Uterus (tissue), 4 donors: Measurements from ENCODE around the gene SSBP4. TPM values are rescaled to one million over a fixed set of nuclear protein-coding genes. Genes with fewer than 3 reads are reported as not detected.

Source experiments
- DNase-seq, 2 donors: peaks; one replicate each; pipeline ENCODE4 v3.0.0-alpha.2; 2019 to 2020
- H3K27ac ChIP-seq, 2 donors: fragments of 200-600 bp; sonication (generic); 1 replicate in 1 of 2; 2 replicates in 1 of 2; pipeline ENCODE4 v1.5.1; 2016 to 2018
- H3K27me3 ChIP-seq, 2 donors: fragments of 200-600 bp; sonication (generic); one replicate each; pipeline ENCODE4 v1.5.1; 2018 to 2019; ENCODE audit warnings: control low read depth in 1 of 2
- H3K36me3 ChIP-seq, 2 donors: fragments of 200-600 bp; sonication (generic); one replicate each; pipeline ENCODE4 v1.5.1; 2019; ENCODE audit warnings: control low read depth in 1 of 2
- H3K4me1 ChIP-seq, 2 donors: fragments of 200-600 bp; sonication (generic); one replicate each; pipeline ENCODE4 v1.5.1; 2018 to 2019; ENCODE audit warnings: control low read depth in 1 of 2
- H3K4me3 ChIP-seq, 2 donors: fragments of 200-600 bp; sonication (generic); 1 replicate in 1 of 2; 2 replicates in 1 of 2; pipeline ENCODE4 v1.5.1; 2018 to 2019; ENCODE audit warnings: mild to moderate bottlenecking in 1 of 2
- H3K9me3 ChIP-seq, 2 donors: fragments of 200-600 bp; sonication (generic); one replicate each; pipeline ENCODE4 v1.5.1; 2019; ENCODE audit warnings: control low read depth in 1 of 2
- POLR2A ChIP-seq, 2 donors: fragments of 450-650 bp; IDR thresholded peaks; one replicate each; pipeline ENCODE4 v1.6.1; 2016; ENCODE audit warnings: antibody characterized with exemption in 2 of 2, mild to moderate bottlenecking in 1 of 2, moderate library complexity in 1 of 2
- intact Hi-C: fragments of 100-400 bp; cut with DNase I; formaldehyde crosslinking; loops from one replicate; pipeline ENCODE4 v1.15.1; 2023; ENCODE audit warnings: low total_unique reads
- total RNA-seq, 4 donors: library from RNA; depleted of rRNA in 3 of 4; stranded (reverse); fragments of >200 nt in 3 of 4; gene quantifications; one replicate each; pipeline versions ENCODE4 v1.1.0 to v1.2.4, GENCODE V29; 2014 to 2023
- TF ChIP-seq, protein P1 (sequence below), 4 experiments: fragments of 200-600 bp in 2 of 4; fragments of 450-650 bp in 2 of 4; sonication (generic) in 2 of 4; IDR thresholded peaks; one replicate each; pipeline ENCODE4 v1.5.1; 2016 to 2019; ENCODE audit warnings: antibody characterized with exemption in 4 of 4, mild to moderate bottlenecking in 2 of 4, moderate library complexity in 1 of 4
- donor health status: DM: yes; HTN: yes; CAD: no.

The SSBP4 gene
- total RNA-seq, 4 donors from 2014 or later, result 23.6 to 105 (median 54.8) TPM

DNA sequence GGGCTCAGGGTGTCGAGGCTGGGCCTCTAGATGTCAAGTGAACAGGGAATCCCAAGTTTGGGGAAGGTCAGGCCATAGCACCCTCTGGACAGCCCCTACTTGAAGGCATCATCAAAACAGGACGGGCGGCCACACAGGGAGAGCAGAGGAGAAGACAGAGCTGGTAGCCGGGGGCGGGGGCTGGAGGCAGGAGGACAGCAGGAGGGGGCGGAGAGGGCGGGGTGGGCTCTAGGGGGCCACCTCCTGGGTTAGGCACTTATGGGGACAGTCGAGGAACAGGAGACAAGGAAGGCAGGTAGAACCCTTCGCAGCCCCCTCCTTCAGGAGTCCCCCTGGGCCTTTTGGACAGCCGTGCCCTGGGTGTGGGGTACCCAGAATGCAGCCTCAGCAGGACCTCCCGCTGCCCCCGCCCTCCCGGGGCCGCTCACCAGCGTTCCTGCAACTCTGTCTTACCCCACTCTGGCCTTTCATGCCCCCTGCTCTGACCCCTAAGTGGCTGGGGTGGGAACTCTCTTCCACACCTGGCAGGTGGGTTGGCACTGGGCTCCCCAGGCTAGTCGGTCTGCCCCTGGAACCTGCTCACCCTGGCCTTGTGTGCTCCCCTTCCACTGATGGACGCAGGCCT lies 5.8 kb downstream of the SSBP4 start:
- H3K9me3 ChIP-seq, result no peaks in the 10 kb centered on the region
- H3K4me3 ChIP-seq, result no peak overlapping the region
- intact Hi-C loops, result no loop called here
- H3K36me3 ChIP-seq, result no peaks in the 10 kb centered on the region
- H3K4me1 ChIP-seq, result peaks cover 0 to 37% of the 10 kb centered on the region in 2 donors
- H3K27me3 ChIP-seq, result no peaks in the 10 kb centered on the region
- no peak for DNase-seq
- H3K27ac ChIP-seq, result peak overlapping the region; percentile 80 to 86
- TF ChIP-seq, protein P1, sequence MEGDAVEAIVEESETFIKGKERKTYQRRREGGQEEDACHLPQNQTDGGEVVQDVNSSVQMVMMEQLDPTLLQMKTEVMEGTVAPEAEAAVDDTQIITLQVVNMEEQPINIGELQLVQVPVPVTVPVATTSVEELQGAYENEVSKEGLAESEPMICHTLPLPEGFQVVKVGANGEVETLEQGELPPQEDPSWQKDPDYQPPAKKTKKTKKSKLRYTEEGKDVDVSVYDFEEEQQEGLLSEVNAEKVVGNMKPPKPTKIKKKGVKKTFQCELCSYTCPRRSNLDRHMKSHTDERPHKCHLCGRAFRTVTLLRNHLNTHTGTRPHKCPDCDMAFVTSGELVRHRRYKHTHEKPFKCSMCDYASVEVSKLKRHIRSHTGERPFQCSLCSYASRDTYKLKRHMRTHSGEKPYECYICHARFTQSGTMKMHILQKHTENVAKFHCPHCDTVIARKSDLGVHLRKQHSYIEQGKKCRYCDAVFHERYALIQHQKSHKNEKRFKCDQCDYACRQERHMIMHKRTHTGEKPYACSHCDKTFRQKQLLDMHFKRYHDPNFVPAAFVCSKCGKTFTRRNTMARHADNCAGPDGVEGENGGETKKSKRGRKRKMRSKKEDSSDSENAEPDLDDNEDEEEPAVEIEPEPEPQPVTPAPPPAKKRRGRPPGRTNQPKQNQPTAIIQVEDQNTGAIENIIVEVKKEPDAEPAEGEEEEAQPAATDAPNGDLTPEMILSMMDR (IDR thresholded peaks at IDR 0.05), result no peak
- TF ChIP-seq POLR2A (IDR thresholded peaks at IDR 0.05), result no peak

GRCh38 chr19:18425515-18426415 lies 6.6 kb downstream of the SSBP4 start:
- DNase-seq, result peak; percentile 76 to 82
- H3K27ac ChIP-seq, result peak overlapping the region; percentile 80 to 86
- no peaks in the 10 kb centered on the region for H3K9me3 ChIP-seq
- no peak overlapping the region for H3K4me3 ChIP-seq
- no peaks in the 10 kb centered on the region for H3K27me3 ChIP-seq
- H3K36me3 ChIP-seq, result no peaks in the 10 kb centered on the region
- H3K4me1 ChIP-seq, result peaks cover 0 to 32% of the 10 kb centered on the region in 2 donors
- intact Hi-C loops, result no loop called here
- TF ChIP-seq POLR2A (IDR thresholded peaks at IDR 0.05), result no peak
- TF ChIP-seq, protein P1 (IDR thresholded peaks at IDR 0.05), result peak in 2 of 4 experiments; percentile 28 to 29

DNA sequence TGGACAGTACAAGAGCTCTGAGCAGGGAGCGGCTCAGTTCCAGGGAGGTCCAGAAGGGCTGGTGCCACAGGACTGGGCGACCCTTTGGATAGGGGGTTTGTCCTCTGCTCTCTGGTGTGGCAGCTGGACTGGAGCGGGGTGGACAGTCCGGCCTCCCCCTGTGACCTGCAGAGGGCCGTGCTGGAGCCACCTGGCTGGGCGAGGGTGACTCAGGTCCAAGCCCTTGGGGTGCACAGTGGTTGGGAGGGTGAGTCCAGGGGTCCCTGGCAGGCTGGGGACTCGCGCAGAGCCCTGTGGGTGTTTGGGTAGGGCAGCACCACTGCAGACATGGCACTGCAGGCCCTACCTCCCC lies 7.2 kb downstream of the SSBP4 start:
- no peak overlapping the region for H3K4me3 ChIP-seq
- intact Hi-C loops, result no loop called here
- H3K9me3 ChIP-seq, result no peaks in the 10 kb centered on the region
- no peaks in the 10 kb centered on the region for H3K36me3 ChIP-seq
- no peak for DNase-seq
- TF ChIP-seq POLR2A (IDR thresholded peaks at IDR 0.05), result no peak
- TF ChIP-seq, protein P1 (IDR thresholded peaks at IDR 0.05), result no peak
- H3K4me1 ChIP-seq, result peaks cover 0 to 26% of the 10 kb centered on the region in 2 donors
- peak overlapping the region; percentile 80 to 86 for H3K27ac ChIP-seq
- H3K27me3 ChIP-seq, result no peaks in the 10 kb centered on the region

DNA sequence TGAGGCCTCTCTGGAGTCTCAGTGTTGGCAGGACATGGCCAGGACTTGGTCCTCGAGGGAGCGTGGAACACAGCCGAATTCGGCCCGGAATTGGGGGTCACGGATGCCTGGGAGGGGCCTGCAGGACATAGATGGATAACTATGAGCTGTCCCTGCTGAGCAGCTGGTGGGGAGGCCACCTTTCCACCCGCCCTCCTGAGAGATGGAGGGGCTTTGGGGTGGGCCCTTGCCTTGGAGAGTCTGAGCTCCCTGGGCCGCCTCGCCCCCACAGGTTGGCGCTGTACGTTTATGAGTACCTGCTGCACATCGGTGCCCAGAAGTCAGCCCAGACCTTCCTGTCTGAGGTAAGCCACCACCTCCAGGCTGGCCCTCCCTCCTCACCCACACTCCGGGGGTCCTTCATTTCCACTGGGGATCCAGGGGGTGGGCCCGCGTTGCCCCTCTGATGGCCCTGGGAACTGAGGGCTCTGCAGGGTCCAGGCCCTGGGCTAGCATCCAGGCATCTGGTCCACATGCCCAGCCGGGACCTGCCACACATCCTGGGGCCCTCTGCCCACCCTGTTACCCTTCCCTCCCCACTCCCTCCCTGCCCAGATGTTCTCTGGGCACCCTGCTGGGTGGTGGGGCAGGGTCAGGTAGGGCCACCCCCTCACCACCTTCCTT lies 8.0 kb downstream of the SSBP4 start:
- no peak overlapping the region for H3K4me3 ChIP-seq
- TF ChIP-seq, protein P1 (IDR thresholded peaks at IDR 0.05), result no peak
- no peak for TF ChIP-seq POLR2A (IDR thresholded peaks at IDR 0.05)
- peak overlapping the region; percentile 80 to 86 for H3K27ac ChIP-seq
- no peaks in the 10 kb centered on the region for H3K27me3 ChIP-seq
- no peak for DNase-seq
- intact Hi-C loops, result no loop called here
- H3K4me1 ChIP-seq, result peaks cover 0 to 24% of the 10 kb centered on the region in 2 donors
- H3K36me3 ChIP-seq, result no peaks in the 10 kb centered on the region
- H3K9me3 ChIP-seq, result no peaks in the 10 kb centered on the region
